Transverse colon (tissue), 4 donors: Measurements from ENCODE around the gene BPIFB2.

Source experiments
- CTCF ChIP-seq, 5 experiments: fragments of 200-600 bp in 3 of 5; fragments of 450-650 bp in 2 of 5; sonication (generic) in 3 of 5; IDR thresholded peaks; 1 replicate in 2 of 5; 2 replicates in 3 of 5; pipeline ENCODE4 v1.5.1; 2016 to 2017; ENCODE audit warnings: antibody characterized with exemption in 5 of 5, inconsistent platforms in 3 of 5, mild to moderate bottlenecking in 2 of 5, moderate library complexity in 1 of 5
- EP300 ChIP-seq: sonication (generic); formaldehyde crosslinking; IDR thresholded peaks from one replicate; pipeline ENCODE4 v1.6.1; 2017; ENCODE audit warnings: antibody characterized with exemption, low read depth
- POLR2AphosphoS5 ChIP-seq, 3 donors: sonication (generic); formaldehyde crosslinking; IDR thresholded peaks; one replicate each; pipeline ENCODE4 v1.6.1; 2016; ENCODE audit warnings: antibody characterized with exemption in 3 of 3

- TF ChIP-seq EP300, result no peak
- no peak for TF ChIP-seq POLR2AphosphoS5 (IDR thresholded peaks at IDR 0.05)
- no peak for TF ChIP-seq CTCF (IDR thresholded peaks at IDR 0.05)
Measured at GRCh38 chr20:33023439-33024242, 16.1 kb downstream of the BPIFB2 start.
